GM08714 (cell line): ENCODE results near the gene MT1B.
"Not testable (repeated sequence)": the region's sequence is repeated elsewhere in the genome, so short reads cannot be mapped to it uniquely, and the experiment has no call there.

ENCODE experiments used
- H3K4me3 ChIP-seq: fragments of 200-500 bp; sonication (Bioruptor generic); 2 replicates; pipeline ENCODE4 v1.5.1; 2014; ENCODE audit warnings: mild to moderate bottlenecking, low read length, inconsistent platforms
- ZNF274 ChIP-seq: IDR thresholded peaks from 2 replicates; pipeline ENCODE4 v1.6.1; 2012; ENCODE audit warnings: mild to moderate bottlenecking, low read depth, low read length

MT1B gene

GRCh38 chr16:56614549-56614991, 37.1 kb upstream of the MT1B start:
- TF ChIP-seq ZNF274: no peak
- H3K4me3 ChIP-seq: no peak overlapping the region

- no peak for TF ChIP-seq ZNF274
- no peak overlapping the region for H3K4me3 ChIP-seq
Measured at GRCh38 chr16:56615353-56615752, 36.3 kb upstream of the MT1B start.

- H3K4me3 ChIP-seq: no peak overlapping the region
- no peak for TF ChIP-seq ZNF274
Measured at GRCh38 chr16:56616608-56617211, 35.0 kb upstream of the MT1B start.

- no peak for TF ChIP-seq ZNF274
- H3K4me3 ChIP-seq: no peak overlapping the region
Measured at GRCh38 chr16:56617212-56618085, 34.2 kb upstream of the MT1B start.

DNA sequence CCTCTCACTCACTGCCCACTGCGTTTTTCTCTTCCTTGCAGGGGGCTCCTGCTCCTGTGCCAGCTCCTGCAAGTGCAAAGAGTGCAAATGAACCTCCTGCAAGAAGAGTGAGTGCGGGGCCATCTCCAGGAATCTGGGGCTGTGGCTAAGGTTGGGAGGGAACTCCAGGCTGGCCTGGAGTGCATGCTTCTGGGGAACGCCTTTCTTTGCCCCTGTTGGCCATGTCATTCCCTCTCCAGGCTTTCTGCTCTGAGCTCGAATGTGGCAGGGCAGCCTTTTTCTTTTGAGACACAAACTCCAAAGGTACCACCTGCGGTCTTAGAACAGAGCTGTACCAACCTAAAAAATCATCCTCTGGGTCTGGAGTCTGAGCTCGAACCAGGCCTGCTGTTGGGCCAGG, 33.5 kb upstream of the MT1B start:
- TF ChIP-seq ZNF274: no peak
- no peak overlapping the region for H3K4me3 ChIP-seq

DNA sequence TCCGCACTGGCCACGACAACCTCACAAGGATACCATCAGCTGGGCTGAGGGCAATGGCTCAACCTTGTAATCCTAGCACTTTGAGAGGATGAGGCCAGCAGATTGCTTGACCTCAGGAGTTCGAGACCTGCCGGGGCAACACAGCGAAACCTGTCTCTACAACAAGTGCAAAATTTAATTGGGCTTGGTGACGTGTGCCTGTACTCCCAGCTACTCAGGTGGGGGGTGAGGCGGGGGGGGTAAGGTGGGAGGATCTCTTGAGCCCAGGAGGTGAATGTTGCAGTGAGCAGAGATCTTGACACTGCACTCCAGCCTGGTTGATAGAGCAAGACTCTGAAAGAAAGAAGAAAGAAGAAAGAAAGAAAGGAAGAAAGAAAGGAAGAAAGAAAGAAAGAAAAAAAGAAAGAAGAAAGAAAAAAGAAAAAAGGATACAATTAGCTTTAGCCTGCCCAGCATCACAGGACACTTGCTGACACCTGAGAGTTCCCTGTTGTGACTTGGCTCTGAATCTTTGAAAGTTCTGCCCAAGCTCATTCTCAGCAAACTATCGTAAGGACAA, 31.3 kb upstream of the MT1B start:
- TF ChIP-seq ZNF274: no peak
- H3K4me3 ChIP-seq: no peak overlapping the region

- H3K4me3 ChIP-seq: not testable (repeated sequence)
Measured at GRCh38 chr16:56621665-56622445, 29.8 kb upstream of the MT1B start.

GRCh38 chr16:56623184-56623583, 28.5 kb upstream of the MT1B start:
- H3K4me3 ChIP-seq: not testable (repeated sequence)

DNA sequence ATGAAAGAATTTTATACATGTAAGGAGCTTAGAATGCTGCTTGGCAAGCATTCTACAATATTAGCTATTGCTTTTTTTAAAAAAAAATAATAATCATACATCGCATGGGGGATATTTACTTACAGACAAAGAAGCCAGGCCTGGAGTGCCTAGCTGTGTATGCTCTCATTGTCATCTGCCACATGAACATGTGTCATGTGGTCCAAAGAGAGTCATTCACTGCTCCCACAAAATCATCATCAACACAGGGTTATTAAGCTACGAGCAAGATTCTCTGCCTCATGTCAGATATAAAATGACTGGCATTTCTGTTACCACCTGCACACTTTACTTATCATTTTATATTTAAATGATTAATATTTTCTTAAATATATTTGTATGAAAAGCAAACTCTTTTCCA, 28.0 kb upstream of the MT1B start:
- no peak for TF ChIP-seq ZNF274
- no peak overlapping the region for H3K4me3 ChIP-seq

- H3K4me3 ChIP-seq: peak within 1 kb of the TSS; percentile 49; the same call in 1 of the 2 replicates
- no peak for TF ChIP-seq ZNF274
Measured at GRCh38 chr16:56625140-56625942, 26.3 kb upstream of the MT1B start, which contains the start of gene MT1E. TSS of gene MT1E (plus strand) at chr16:56625781. CDS start at chr16:56625852, 71 bp downstream.

DNA sequence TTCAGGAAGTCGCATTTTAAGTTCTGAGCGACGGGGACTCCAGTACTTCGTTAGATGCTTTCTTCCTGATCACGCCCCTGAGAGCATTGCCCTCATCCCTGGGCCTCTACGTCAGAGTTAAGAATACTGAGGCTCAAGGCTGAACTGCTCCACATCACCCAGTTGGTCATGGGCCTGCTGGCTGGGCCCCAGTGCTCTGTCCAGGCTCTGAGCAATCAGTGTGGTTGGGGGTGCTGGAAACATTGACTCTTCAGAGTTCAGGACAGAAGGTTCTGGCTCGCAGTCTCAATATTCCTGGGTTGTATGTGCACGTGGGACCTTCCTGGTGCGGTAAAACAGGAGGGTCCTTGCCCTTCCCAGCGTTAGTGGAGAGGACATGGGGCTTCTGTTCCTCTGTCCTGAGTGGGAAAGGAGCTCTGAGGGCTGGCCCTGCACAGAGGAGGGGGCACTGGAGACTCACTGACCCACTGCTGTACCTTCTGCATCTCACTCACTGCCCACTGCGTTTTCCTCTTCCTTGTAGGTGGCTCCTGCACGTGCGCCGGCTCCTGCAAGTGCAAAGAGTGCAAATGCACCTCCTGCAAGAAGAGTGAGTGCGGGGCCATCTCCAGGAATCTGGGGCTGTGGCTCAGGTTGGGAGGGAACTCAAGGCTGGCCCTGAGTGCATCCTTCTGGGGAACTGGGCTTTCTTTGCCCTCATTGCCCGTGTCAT, 25.6 kb upstream of the MT1B start:
- H3K4me3 ChIP-seq: peak overlapping the region; percentile 49; the same call in 1 of the 2 replicates
- TF ChIP-seq ZNF274: no peak

GRCh38 chr16:56626685-56627084, 25.0 kb upstream of the MT1B start:
- no peak overlapping the region for H3K4me3 ChIP-seq
- no peak for TF ChIP-seq ZNF274
